ENCODE results near the gene TSNAX. TPM values are rescaled to one million over a fixed set of nuclear protein-coding genes. Genes with fewer than 3 reads are reported as not detected.

TSNAX gene
- total RNA-seq, 4 donors from 2014 or later = 17.9 to 25.3 (median 22.4) TPM

- H3K9me3 ChIP-seq = no peaks in the 10 kb centered on the region
- no peak overlapping the region for H3K4me3 ChIP-seq
- WGBS, 2 donors = 39 to 60% methylated on average over 6 of the region's 6 CpGs
- TF ChIP-seq CTCF (IDR thresholded peaks at IDR 0.05) = no peak
- TF ChIP-seq POLR2A (IDR thresholded peaks at IDR 0.05) = no peak
- TF ChIP-seq EP300 (IDR thresholded peaks at IDR 0.05) = no peak
- no peaks in the 10 kb centered on the region for H3K4me1 ChIP-seq
- no peaks in the 10 kb centered on the region for H3K36me3 ChIP-seq
- no peak overlapping the region for H3K27ac ChIP-seq
- DNase-seq (ENCODE audit: low spot score in 2 of 2) = no peak
- H3K27me3 ChIP-seq = no peaks in the 10 kb centered on the region
Observed at GRCh38 chr1:231508941-231509340, 19.5 kb upstream of the TSNAX start.

- no peak overlapping the region for H3K4me3 ChIP-seq
- no peak for DNase-seq (ENCODE audit: low spot score in 2 of 2)
- H3K27me3 ChIP-seq = no peaks in the 10 kb centered on the region
- H3K36me3 ChIP-seq = no peaks in the 10 kb centered on the region
- no peaks in the 10 kb centered on the region for H3K4me1 ChIP-seq
- no peak for TF ChIP-seq POLR2A (IDR thresholded peaks at IDR 0.05)
- no peak for TF ChIP-seq EP300 (IDR thresholded peaks at IDR 0.05)
- TF ChIP-seq CTCF (IDR thresholded peaks at IDR 0.05) = no peak
- no peaks in the 10 kb centered on the region for H3K9me3 ChIP-seq
- no peak overlapping the region for H3K27ac ChIP-seq
- WGBS, 2 donors = 71 to 79% methylated on average over 2 of the region's 2 CpGs
Observed at GRCh38 chr1:231512147-231512698, 16.2 kb upstream of the TSNAX start.

GRCh38 chr1:231515748-231516147 lies 12.7 kb upstream of the TSNAX start:
- no peak for TF ChIP-seq CTCF (IDR thresholded peaks at IDR 0.05)
- no peak for TF ChIP-seq POLR2A (IDR thresholded peaks at IDR 0.05)
- no peak for TF ChIP-seq EP300 (IDR thresholded peaks at IDR 0.05)
- H3K4me1 ChIP-seq = no peaks in the 10 kb centered on the region
- no peaks in the 10 kb centered on the region for H3K9me3 ChIP-seq
- WGBS, 2 donors = 56 to 73% methylated on average over 2 of the region's 2 CpGs
- no peaks in the 10 kb centered on the region for H3K27me3 ChIP-seq
- H3K4me3 ChIP-seq = no peak overlapping the region
- DNase-seq (ENCODE audit: low spot score in 2 of 2) = no peak
- no peaks in the 10 kb centered on the region for H3K36me3 ChIP-seq
- no peak overlapping the region for H3K27ac ChIP-seq

- no peaks in the 10 kb centered on the region for H3K4me1 ChIP-seq
- H3K9me3 ChIP-seq = no peaks in the 10 kb centered on the region
- TF ChIP-seq EP300 (IDR thresholded peaks at IDR 0.05) = no peak
- no peak for TF ChIP-seq CTCF (IDR thresholded peaks at IDR 0.05)
- TF ChIP-seq POLR2A (IDR thresholded peaks at IDR 0.05) = no peak
- H3K27me3 ChIP-seq = no peaks in the 10 kb centered on the region
- 69 to 77% methylated on average over 3 of the region's 3 CpGs for WGBS, 2 donors
- no peak overlapping the region for H3K4me3 ChIP-seq
- no peak overlapping the region for H3K27ac ChIP-seq
- no peak for DNase-seq (ENCODE audit: low spot score in 2 of 2)
- H3K36me3 ChIP-seq = no peaks in the 10 kb centered on the region
Observed at GRCh38 chr1:231517076-231517475, 11.4 kb upstream of the TSNAX start.

- TF ChIP-seq POLR2A (IDR thresholded peaks at IDR 0.05) = no peak
- no peak for TF ChIP-seq EP300 (IDR thresholded peaks at IDR 0.05)
- no peak for TF ChIP-seq CTCF (IDR thresholded peaks at IDR 0.05)
- Histone ChIP-seq H3K9me3 (no peaks in the 10 kb centered on the region), H3K4me1 (no peaks in the 10 kb centered on the region), H3K4me3 (no peak overlapping the region), H3K27ac (no peak overlapping the region), H3K27me3 (no peaks in the 10 kb centered on the region), H3K36me3 (no peaks in the 10 kb centered on the region)
- no peak for DNase-seq (ENCODE audit: low spot score in 2 of 2)
- 74 to 75% methylated on average over 5 of the region's 5 CpGs for WGBS, 2 donors
Observed at GRCh38 chr1:231518485-231519034, 9.9 kb upstream of the TSNAX start.
